HepG2 (cell line): ENCODE results near the gene SMTN. TPM values are rescaled to one million over a fixed set of nuclear protein-coding genes. Genes with fewer than 3 reads are reported as not detected.

Experiments
- ETS1 ChIP-seq: sonication (generic); formaldehyde crosslinking; IDR thresholded peaks from 2 replicates; pipeline ENCODE4 v1.4.0; 2020; ENCODE audit warnings: missing genetic modification reagents
- HMGA1 ChIP-seq: sonication (generic); formaldehyde crosslinking; conservative IDR thresholded peaks from 2 replicates; pipeline ENCODE4 v1.4.0; 2020; ENCODE audit warnings: missing genetic modification reagents
- KLF13 ChIP-seq: sonication (generic); formaldehyde crosslinking; IDR thresholded peaks from 2 replicates; pipeline ENCODE4 v1.4.0; 2020; ENCODE audit warnings: mild to moderate bottlenecking, missing genetic modification reagents
- KLF15 ChIP-seq: sonication (generic); formaldehyde crosslinking; IDR thresholded peaks from 2 replicates; pipeline ENCODE4 v1.8.1; 2023; ENCODE audit warnings: borderline replicate concordance, mild to moderate bottlenecking, inconsistent platforms, missing genetic modification reagents, mixed read lengths
- MEIS1 ChIP-seq: sonication (generic); formaldehyde crosslinking; IDR thresholded peaks from 2 replicates; pipeline ENCODE4 v1.9.0; 2021; ENCODE audit warnings: mild to moderate bottlenecking, missing genetic modification reagents, moderate library complexity, borderline replicate concordance
- NR2F6 ChIP-seq, 2 experiments: IDR thresholded peaks; 2 replicates each; pipeline ENCODE4 v1.6.1; 2016; ENCODE audit warnings: antibody characterized with exemption in 1 of 2, mild to moderate bottlenecking in 1 of 2
- POGK ChIP-seq: sonication (generic); formaldehyde crosslinking; conservative IDR thresholded peaks from 2 replicates; pipeline ENCODE4 v1.8.0; 2022; ENCODE audit warnings: mild to moderate bottlenecking, moderate library complexity, missing genetic modification reagents
- POLR2A ChIP-seq, 2 experiments: IDR thresholded peaks; 2 replicates each; pipeline ENCODE4 v1.6.1; 2011; ENCODE audit warnings: low read depth in 2 of 2, low read length in 2 of 2, mild to moderate bottlenecking in 1 of 2, moderate library complexity in 1 of 2; ENCODE audit not compliant: insufficient read depth in 1 of 2
- SNAPC5 ChIP-seq: sonication (generic); formaldehyde crosslinking; IDR thresholded peaks from 2 replicates; pipeline ENCODE4 v1.8.1; 2023; ENCODE audit warnings: mild to moderate bottlenecking, missing genetic modification reagents, borderline replicate concordance
- SP1 ChIP-seq, 2 experiments: fragments of 450-650 bp in 1 of 2; sonication (generic) in 1 of 2; formaldehyde crosslinking in 1 of 2; IDR thresholded peaks; 2 replicates each; pipeline versions ENCODE4 v1.4.0 to v1.6.1; 2016 to 2020; ENCODE audit warnings: missing genetic modification reagents in 1 of 2
- TFDP2 ChIP-seq: sonication (generic); formaldehyde crosslinking; IDR thresholded peaks from 2 replicates; pipeline ENCODE4 v1.4.0; 2020; ENCODE audit warnings: missing genetic modification reagents
- ZBTB46 ChIP-seq: sonication (generic); formaldehyde crosslinking; IDR thresholded peaks from 2 replicates; pipeline ENCODE4 v1.4.0; 2020; ENCODE audit warnings: mild to moderate bottlenecking, missing genetic modification reagents, borderline replicate concordance
- ZFYVE20 ChIP-seq: sonication (generic); formaldehyde crosslinking; IDR thresholded peaks from 2 replicates; pipeline ENCODE4 v1.8.0; 2023; ENCODE audit warnings: low read depth, mild to moderate bottlenecking, moderate library complexity, missing genetic modification reagents, borderline replicate concordance
- ZKSCAN8 ChIP-seq: IDR thresholded peaks from 2 replicates; pipeline ENCODE4 v1.6.1; 2016; ENCODE audit warnings: borderline replicate concordance, missing genetic modification reagents, missing compliant biosample characterization
- ZNF317 ChIP-seq: sonication (generic); formaldehyde crosslinking; IDR thresholded peaks from 2 replicates; pipeline ENCODE4 v1.5.0; 2020; ENCODE audit warnings: mild to moderate bottlenecking, missing genetic modification reagents
- ZNF609 ChIP-seq: sonication (generic); formaldehyde crosslinking; IDR thresholded peaks from 2 replicates; pipeline ENCODE4 v1.4.0; 2020; ENCODE audit warnings: mild to moderate bottlenecking, missing genetic modification reagents, borderline replicate concordance
- polyA plus RNA-seq, 8 experiments: library from polyadenylated mRNA; depleted of rRNA in 3 of 8; stranded (reverse) in 7 of 8; unstranded in 1 of 8; fragments of >200 nt; fragmentation: Illumina TruSeq in 4 of 8; extraction: Trizol in 4 of 8; gene quantifications; 2 replicates each; pipeline versions ENCODE4 v1.2.1 to v1.2.3, GENCODE V29; 2011 to 2016; ENCODE audit warnings: low read depth in 4 of 8, missing spikeins in 1 of 8, mixed read lengths in 1 of 8; ENCODE audit not compliant: insufficient read depth in 1 of 8
- total RNA-seq, 5 experiments: library from RNA; depleted of rRNA; stranded (reverse); fragments of >200 nt; fragmentation: Illumina TruSeq; extraction: Trizol; gene quantifications; 2 replicates each; pipeline ENCODE4 v1.2.3, GENCODE V29; 2016; ENCODE audit warnings: low read depth in 1 of 5

Gene SMTN
- total and polyA plus RNA-seq, 2 of the 13 experiments (the other 11 are each of a cell fraction or from before 2014, with no cell fraction given): 14.7 to 26.1 TPM

GRCh38 chr22:31055635-31056159, 25.4 kb upstream of the SMTN start (continued):
- TF ChIP-seq MEIS1 (CRISPR knock-in tag) (0 out of 2 replicates have a peak, but pooled peaks have one; percentile 66), ZNF609 (peak; percentile 89), POGK (CRISPR knock-in tag) (peak; percentile 89), NR2F6 (IDR thresholded peaks at IDR 0.05) (0 out of 2 replicates have a peak, but pooled peaks have one; percentile 24), NR2F6 (CRISPR knock-in tag; IDR thresholded peaks at IDR 0.05) (peak; percentile 84), ZFYVE20 (no peak), ZKSCAN8 (peak; percentile 91; the same call in 1 of the 2 replicates), HMGA1 (CRISPR knock-in tag) (no peak), SNAPC5 (CRISPR knock-in tag) (no peak), ETS1 (CRISPR knock-in tag) (no peak), TFDP2 (CRISPR knock-in tag) (peak; percentile 84), POLR2A (IDR thresholded peaks at IDR 0.05; ENCODE audit: insufficient read depth in 1 of 2, low read depth in 2 of 2, low read length in 2 of 2) (no peak), ZBTB46 (CRISPR knock-in tag) (no peak), ZNF317 (CRISPR knock-in tag) (peak; percentile 63; the same call in 1 of the 2 replicates), KLF15 (CRISPR knock-in tag) (0 out of 2 replicates have a peak, but pooled peaks have one; percentile 32), SP1 (IDR thresholded peaks at IDR 0.05) (no peak), SP1 (CRISPR knock-in tag; IDR thresholded peaks at IDR 0.05) (no peak; the same call in 1 of the 2 replicates), KLF13 (CRISPR knock-in tag) (no peak)
